Fibroblast of the aortic adventitia (primary cell): ENCODE results near the gene ITGA2B. TPM values are rescaled to one million over a fixed set of nuclear protein-coding genes. Genes with fewer than 3 reads are reported as not detected.

Source experiments
- DNase-seq: peaks from one replicate; pipeline ENCODE4 v3.0.0-alpha.2; 2010; ENCODE audit warnings: low read depth
- H3K4me3 ChIP-seq: 2 replicates; pipeline ENCODE4 v1.5.1; 2011; ENCODE audit warnings: low read depth, mild to moderate bottlenecking, control low read depth, low read length, moderate library complexity
- small RNA-seq: library from RNA; depleted of rRNA; stranded (forward); fragments of <200 nt; gene quantifications from one replicate; pipeline ENCODE3, GENCODE V24; 2012
- total RNA-seq: library from RNA; depleted of rRNA; stranded (reverse); fragments of >200 nt; gene quantifications from 2 replicates; pipeline ENCODE4 v1.2.3, GENCODE V29; 2012; ENCODE audit warnings: low replicate concordance
- TF ChIP-seq, protein P1 (sequence below): IDR thresholded peaks from 2 replicates; pipeline ENCODE4 v1.5.1; 2011; ENCODE audit warnings: mild to moderate bottlenecking, low read length, control low read depth, inconsistent platforms; ENCODE audit not compliant: insufficient read depth

The ITGA2B gene
- total RNA-seq, 1 donor: 0.36 TPM

DNA sequence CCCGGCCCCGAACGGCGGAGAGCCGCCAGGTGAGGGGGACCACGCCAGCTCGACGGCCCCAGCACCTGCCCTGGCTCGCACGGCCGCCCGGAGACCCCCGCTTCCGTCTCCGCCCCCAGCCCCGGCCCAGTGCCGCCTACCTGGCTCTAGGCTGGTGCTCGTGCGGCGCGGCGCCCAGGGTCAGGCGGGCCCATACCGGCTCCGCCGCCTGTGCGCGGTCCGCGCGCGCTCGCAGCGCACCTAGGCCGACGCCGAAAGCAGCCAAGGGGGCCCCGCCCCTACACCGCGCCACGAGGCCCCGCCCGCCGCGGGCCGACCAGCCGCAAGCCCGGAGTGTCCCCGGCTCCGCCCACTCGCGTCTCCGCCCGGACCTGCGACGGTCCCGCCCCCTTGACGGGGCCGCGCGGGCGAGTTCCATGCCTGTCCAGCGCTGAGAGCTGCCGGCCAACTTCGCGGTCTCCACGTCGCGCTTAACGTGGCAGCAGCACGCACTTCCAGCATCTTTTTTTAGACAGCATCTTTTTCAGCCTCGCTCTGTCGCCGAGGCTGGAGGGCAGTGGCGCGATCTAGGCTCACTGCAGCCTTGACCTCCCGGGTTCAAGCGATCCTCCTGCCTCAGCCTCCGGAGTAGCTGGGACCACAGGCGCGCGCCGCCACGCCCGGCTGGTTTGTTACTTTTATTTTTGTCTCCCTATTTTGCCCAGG lies 64.7 kb downstream of the ITGA2B start, which contains the start of gene SLC25A39:
TSS of gene SLC25A39 (minus strand) at position 253 of the 705 bp plus-strand sequence. CDS start 1,261 bp downstream, outside the sequence.
- peak; percentile 91 for DNase-seq
- TF ChIP-seq, protein P1, sequence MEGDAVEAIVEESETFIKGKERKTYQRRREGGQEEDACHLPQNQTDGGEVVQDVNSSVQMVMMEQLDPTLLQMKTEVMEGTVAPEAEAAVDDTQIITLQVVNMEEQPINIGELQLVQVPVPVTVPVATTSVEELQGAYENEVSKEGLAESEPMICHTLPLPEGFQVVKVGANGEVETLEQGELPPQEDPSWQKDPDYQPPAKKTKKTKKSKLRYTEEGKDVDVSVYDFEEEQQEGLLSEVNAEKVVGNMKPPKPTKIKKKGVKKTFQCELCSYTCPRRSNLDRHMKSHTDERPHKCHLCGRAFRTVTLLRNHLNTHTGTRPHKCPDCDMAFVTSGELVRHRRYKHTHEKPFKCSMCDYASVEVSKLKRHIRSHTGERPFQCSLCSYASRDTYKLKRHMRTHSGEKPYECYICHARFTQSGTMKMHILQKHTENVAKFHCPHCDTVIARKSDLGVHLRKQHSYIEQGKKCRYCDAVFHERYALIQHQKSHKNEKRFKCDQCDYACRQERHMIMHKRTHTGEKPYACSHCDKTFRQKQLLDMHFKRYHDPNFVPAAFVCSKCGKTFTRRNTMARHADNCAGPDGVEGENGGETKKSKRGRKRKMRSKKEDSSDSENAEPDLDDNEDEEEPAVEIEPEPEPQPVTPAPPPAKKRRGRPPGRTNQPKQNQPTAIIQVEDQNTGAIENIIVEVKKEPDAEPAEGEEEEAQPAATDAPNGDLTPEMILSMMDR: no peak
- H3K4me3 ChIP-seq: peak within 1 kb of the TSS; percentile 85

DNA sequence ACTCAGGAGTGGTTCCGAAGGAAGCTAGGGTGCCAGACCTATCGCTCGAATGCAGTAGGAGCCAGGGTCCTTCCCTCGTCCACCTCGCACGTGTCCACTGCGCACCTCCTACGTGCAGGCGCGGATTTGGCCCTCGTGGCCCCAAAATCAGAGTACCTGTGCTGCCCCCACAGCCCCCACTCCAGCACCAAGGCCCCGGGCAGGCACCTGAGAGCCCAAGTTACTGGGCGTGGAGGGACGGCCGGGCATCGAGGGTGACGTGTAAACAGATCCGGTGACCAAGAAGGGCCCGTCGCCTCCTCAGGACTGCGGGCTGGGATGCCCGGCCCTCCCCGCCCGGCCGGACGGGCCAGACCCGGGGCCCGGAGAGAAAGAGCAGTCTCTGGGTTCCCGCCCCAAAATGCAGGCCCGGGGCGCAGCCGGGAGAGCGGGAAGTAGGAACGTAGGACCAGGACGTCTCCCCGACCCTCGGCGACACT lies 65.3 kb downstream of the ITGA2B start:
- TF ChIP-seq, protein P1: no peak
- peak overlapping the region; percentile 85 for H3K4me3 ChIP-seq
- DNase-seq: no peak

DNA sequence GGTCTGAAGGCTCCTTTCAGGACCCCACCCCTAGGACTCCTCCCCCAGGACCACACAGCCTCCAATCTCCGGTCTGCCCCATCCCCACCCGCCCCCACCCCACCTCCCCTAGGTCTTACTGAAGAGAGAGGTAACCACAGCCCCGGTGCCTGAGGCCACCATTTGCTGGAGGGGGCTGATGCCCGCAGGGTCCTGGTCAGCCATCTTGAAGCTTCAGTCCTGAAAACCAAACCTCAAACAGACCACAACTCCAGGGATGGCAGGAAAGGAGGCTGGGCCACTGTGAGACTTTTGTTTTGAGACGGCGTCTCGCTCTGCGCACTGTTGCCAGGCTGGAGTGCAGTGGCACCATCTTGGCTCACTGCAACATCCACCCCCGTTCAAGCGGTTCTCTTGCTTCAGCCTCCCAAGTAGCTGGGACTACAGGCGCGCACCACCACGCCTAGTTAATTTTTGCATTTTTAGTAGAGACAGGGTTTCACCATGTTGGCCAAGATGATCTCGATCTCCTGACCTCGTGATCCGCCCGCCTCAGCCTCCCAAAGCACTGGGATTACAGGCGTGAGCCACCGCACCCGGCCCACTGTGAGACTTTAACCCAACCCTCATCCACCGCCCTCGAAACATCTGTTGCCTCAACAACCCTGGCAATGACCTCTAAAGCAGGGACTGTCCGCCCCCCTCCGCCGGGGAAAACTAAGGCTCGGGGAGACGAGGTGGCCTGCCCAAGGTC lies 65.9 kb downstream of the ITGA2B start:
- TF ChIP-seq, protein P1: no peak
- no peak for DNase-seq
- peak overlapping the region; percentile 85 for H3K4me3 ChIP-seq

DNA sequence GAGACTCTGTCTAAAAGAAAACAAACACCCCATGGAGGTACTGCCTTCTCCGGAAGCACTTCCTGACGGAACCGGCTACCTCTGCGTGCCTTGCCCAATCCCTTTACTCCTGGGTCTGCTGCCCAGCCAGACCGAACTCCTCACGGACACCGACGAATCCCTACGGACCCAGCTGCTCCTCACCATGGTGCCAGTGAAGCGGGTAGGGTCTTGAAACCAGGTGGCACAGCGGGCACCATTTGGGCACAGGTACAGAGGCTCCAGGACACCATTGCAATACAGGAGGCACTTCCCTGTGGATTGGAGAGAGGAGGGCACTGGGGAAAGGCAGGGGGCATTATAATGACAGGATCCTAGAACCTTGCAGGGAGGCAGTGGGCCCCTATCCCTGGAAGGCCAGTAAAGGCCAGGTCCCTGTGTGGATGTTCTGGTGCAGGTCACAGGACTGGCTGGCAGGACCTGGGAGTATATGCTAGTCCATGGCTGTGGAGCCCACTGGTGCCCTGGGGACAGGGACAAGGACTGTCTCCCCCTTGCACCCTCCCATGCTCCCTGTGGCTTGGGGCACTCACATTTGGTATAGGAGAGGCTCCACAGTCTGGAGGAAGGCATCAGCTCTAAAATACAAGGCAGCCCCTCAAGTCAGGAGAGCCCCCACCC lies 67.1 kb downstream of the ITGA2B start:
- DNase-seq: no peak
- TF ChIP-seq, protein P1: no peak
- no peak overlapping the region for H3K4me3 ChIP-seq

Small RNA genes lying within 50 kb of the gene (small RNA-seq; reads per million reads assigned to genes)
- gene RN7SL258P: not detected

Other genes starting within 250 kb of the ITGA2B start
- gene HROB, start 247.7 kb downstream of the ITGA2B start, total RNA-seq: 0.25 and 6.1 TPM in 2 replicates
- gene ASB16, start 218.9 kb downstream of the ITGA2B start, total RNA-seq: 0.27 TPM in 1 of 2 replicates, not detected in the other
- gene TMUB2, start 202.7 kb downstream of the ITGA2B start, total RNA-seq: 23.0 and 29.4 TPM in 2 replicates
- gene ATXN7L3, start 189.8 kb downstream of the ITGA2B start, total RNA-seq: 36.6 and 108 TPM in 2 replicates
- gene UBTF, start 170.0 kb downstream of the ITGA2B start, total RNA-seq: 64.2 and 195 TPM in 2 replicates
- not detected in 2 replicates for gene SLC4A1, start 121.5 kb downstream of the ITGA2B start, total RNA-seq
- gene RUNDC3A, start 81.0 kb downstream of the ITGA2B start, total RNA-seq: not detected in 2 replicates
- gene SLC25A39, start 64.8 kb downstream of the ITGA2B start, total RNA-seq: 61.5 and 62.7 TPM in 2 replicates
- 241 and 592 TPM in 2 replicates for gene GRN, start 44.3 kb downstream of the ITGA2B start, total RNA-seq
- 3.1 and 18.5 TPM in 2 replicates for gene FAM171A2, start 25.8 kb downstream of the ITGA2B start, total RNA-seq
- 23.3 and 29.4 TPM in 2 replicates for gene GPATCH8, start 113.8 kb upstream of the ITGA2B start, total RNA-seq
- 1.8 and 16.4 TPM in 2 replicates for gene FZD2, start 167.8 kb upstream of the ITGA2B start, total RNA-seq